GOT3 (cell line): ENCODE data around the gene LKAAEAR1.

ENCODE experiments used
- DNase-seq: peaks from one replicate; lab custom pipeline; 2025; ENCODE audit warnings: mixed read lengths; lab: John Stamatoyannopoulos, UW

Gene LKAAEAR1

GRCh38 chr20:64036346-64037198 is 47.6 kb downstream of the LKAAEAR1 start:
- no peak for DNase-seq

GRCh38 chr20:64035933-64036345 is 48.3 kb downstream of the LKAAEAR1 start, which contains the start of gene C20orf204:
Gene C20orf204, plus strand, starts transcription at chr20:64036182. Its CDS starts 142 bp downstream, at chr20:64036324.
- no peak for DNase-seq

GRCh38 chr20:64035066-64035932 is 48.9 kb downstream of the LKAAEAR1 start:
- DNase-seq, result no peak

GRCh38 chr20:64033981-64034493 is 50.2 kb downstream of the LKAAEAR1 start:
- no peak for DNase-seq
